CD4-positive, alpha-beta T cell treated with Interleukin-15 for 4 hours (primary cell): Measurements from ENCODE around the gene ZNF219.

ENCODE experiments used
- DNase-seq: peaks from one replicate; pipeline ENCODE4 v3.0.0-alpha.2; 2020; ENCODE audit warnings: low spot score

The ZNF219 gene

DNA sequence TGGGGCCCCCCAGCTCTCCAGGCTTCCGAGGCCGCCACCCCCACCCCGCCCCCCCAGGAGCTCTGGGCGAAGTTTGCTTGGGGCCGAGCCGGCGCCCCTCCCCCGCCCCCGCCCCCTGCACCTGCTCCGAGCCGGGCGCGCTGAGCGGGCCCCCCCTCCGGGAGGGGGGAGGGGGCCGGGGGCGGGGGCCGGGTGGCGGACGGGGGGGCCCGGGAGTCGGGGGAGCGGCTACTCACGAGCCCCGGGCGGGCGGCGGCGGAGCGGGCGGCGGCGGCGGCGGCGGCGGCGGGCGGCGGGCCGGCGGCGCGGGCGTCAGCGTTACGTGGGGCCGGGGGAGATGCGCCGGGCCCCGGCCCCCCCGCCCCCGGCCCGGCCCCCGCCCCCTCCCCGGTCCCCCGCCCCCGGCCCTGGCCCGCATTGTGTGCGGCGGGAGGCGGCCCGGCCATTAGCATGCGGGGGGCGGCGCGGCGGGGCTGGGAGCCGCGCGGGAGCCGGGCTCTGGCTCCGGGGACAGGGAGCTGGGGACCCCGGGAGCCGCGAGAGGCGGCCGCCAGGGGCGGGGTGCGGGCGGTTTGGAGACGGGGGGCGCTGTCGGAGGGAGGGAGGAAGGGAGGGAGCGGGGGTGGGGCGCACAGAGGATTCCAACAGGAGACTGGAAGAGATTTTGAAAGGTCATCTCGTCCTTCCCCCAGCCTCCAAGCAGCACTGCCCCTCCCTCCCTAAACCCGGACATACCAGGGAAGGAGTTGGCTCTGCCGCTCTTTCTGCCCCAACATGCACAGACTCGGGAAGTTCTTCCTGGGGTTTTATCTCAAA is at the start of gene ZNF219:
TSS of gene ZNF219 (minus strand) at position 580 of the 816 bp plus-strand sequence. CDS start 5,064 bp downstream, outside the sequence.
- DNase-seq, result no peak

DNA sequence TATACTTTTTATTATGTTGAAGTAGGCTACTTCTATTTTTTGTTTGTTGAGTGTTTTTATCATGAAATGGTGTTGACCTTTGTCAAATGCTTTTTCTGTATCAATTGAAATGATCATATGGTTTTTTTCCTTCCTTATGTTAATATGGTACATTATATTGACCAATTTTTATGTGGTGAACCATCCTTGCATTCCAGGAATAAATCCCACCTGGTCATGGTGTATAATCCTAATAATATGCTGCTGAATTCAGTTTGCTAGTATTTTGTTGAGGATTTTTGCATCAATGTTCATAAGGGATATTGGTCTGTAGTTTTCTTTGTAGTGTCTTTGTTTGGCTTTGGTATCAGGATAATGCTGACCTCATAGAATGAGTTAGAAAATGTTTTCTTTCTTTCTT is 47.0 kb upstream of the ZNF219 start:
- no peak for DNase-seq

- no peak for DNase-seq
Measured at GRCh38 chr14:21142357-21142756, 43.9 kb upstream of the ZNF219 start.

- DNase-seq, result peak; percentile 24
Measured at GRCh38 chr14:21136024-21136423, 37.6 kb upstream of the ZNF219 start.

DNA sequence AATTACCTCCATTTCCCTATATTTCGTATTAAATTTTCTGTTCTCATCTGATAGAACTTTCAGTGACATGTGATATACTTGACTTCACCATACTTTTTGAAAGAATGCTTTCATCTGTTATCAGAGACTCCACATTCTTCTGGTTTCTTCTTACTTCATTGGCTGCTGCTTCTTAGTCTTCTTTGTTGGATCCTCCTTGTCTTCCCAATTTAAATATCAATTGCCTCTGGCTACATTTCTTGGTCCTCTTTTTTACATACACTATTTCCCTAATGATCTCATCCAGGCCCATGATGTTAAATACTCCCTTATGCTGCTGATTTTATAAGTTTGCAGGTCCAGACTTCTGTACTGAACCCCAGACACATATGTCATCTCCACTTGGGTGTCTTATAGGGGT is 35.4 kb upstream of the ZNF219 start:
- DNase-seq, result no peak

DNA sequence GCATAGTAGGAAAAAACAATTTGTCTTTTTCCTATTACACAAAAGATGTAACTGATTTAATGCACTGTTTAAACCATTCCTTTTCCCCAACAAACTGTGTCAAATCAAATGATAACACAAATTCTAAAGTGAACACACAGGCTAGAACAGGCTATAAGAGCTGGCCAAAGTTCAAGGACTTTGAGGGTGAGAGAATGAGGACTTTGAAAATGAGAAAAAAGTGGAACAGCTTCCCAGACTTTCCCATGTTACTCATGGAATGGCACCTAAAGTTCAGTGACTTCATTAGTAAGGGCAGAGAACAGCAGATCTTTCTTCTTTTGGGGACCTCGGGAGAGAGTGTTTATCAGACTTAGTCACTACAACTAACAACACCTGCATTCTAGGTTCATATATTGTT is 25.0 kb upstream of the ZNF219 start:
- DNase-seq, result no peak

DNA sequence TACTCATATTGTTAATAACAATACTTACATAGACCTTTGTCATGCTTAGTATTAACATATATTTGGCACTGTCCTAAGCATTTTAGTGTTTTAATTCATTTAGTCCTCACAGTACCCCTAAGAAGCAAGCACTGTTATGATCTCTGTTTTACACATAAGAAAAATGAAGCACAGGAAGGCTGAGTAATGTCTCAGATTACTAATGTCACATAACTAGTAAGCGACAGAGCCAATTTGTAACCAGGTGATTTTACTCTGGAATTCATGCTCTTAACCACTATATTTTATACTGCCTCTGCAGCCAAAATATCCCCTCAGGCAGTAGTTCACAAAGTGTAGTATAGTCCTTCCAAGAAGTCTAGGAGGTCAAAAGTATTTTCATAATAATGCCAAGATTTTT is 22.7 kb upstream of the ZNF219 start:
- no peak for DNase-seq

GRCh38 chr14:21120686-21121085 is 22.2 kb upstream of the ZNF219 start:
- DNase-seq, result no peak

DNA sequence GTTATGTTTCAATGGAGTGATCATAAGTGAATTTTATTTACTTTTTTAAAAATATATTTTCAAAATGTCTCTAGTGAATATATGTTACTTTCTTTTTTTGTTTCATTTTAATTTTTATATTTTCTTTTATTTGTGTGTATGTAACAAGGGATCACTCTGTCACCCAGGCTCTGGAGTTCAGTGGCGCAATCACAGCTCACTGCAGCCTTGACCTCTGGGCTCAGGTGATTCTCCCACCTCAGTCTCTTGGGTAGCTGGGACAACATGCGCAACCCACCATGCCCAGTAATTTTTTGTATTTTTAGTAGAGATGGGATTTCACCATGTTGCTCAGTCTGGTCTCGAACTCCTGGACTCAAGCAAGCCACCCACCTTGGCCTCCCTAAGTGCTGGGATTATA is 20.5 kb upstream of the ZNF219 start:
- no peak for DNase-seq

DNA sequence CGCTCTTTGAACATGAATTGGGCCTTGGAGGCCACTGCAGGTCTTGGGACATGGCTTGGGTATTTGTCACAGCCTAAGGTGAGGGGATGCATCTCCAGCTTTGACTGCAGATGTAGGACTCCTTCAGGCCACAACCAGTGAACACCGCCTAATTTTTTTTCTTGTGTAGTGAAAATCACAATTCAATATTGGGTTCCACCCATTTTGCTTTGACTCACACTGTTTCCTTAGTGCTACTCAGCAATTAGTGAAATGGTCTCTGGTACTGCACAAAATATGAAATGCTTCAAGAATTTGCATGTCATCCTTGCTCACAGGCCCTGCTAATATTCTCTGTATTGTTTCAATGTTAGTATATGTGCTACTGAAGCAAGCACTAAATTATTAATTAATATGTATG is 14.9 kb upstream of the ZNF219 start:
- no peak for DNase-seq

GRCh38 chr14:21112255-21112654 is 13.8 kb upstream of the ZNF219 start:
- no peak for DNase-seq

DNA sequence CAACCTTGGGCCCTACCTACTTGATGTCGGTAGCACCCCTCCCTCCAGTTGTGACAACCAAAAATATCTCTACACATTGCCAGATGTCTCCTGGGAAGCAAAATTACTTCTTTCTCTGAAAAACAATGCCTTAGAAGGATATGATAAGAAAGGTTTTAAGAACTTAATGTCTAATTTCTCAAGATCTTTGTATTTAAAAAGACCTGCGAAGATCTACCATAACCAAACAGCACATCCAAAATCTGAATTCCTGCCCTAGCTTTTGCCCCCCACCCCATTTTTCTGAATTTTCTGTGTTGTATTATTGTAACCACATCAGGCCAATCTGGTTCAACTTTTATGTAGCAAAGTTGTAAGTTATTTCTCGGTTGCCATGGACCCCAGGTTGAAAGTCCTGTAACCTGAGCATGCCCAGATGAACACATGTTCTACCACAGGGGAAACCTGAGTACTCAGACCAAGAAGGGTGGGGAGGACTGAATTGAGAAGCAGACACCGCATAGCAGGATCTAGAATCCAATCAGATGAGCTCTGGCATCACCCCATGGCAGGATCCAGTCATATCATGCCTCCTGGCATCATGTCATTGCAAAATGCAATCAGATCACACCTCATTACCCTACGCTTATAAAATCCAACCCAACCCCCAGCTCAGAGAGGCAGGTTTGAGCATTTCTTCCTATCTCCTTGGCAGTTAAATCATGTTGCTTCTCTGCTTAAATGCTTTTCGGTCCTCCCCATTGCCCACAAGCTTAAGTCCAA is 11.1 kb upstream of the ZNF219 start:
- no peak for DNase-seq

DNA sequence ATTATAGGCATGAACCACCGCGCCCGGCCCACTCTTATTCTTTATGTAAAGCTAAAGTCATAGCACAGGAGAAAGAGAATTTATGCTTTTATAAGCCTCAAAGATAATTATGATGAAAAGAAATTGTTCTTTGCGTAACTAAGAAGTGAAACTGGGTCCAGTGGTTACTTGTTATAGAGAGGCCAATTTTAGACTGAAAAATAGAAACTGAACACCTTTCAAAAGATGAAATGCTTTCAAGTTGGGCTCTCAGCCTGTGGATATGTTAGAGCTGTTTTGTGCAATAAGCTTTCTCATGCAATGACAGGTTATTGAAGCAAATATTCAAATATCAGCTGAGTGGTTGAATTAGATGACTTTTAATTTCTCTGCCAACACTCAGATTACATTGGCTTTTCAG is 10.3 kb upstream of the ZNF219 start:
- no peak for DNase-seq

GRCh38 chr14:21107283-21107800 is 8.9 kb upstream of the ZNF219 start:
- DNase-seq, result no peak

DNA sequence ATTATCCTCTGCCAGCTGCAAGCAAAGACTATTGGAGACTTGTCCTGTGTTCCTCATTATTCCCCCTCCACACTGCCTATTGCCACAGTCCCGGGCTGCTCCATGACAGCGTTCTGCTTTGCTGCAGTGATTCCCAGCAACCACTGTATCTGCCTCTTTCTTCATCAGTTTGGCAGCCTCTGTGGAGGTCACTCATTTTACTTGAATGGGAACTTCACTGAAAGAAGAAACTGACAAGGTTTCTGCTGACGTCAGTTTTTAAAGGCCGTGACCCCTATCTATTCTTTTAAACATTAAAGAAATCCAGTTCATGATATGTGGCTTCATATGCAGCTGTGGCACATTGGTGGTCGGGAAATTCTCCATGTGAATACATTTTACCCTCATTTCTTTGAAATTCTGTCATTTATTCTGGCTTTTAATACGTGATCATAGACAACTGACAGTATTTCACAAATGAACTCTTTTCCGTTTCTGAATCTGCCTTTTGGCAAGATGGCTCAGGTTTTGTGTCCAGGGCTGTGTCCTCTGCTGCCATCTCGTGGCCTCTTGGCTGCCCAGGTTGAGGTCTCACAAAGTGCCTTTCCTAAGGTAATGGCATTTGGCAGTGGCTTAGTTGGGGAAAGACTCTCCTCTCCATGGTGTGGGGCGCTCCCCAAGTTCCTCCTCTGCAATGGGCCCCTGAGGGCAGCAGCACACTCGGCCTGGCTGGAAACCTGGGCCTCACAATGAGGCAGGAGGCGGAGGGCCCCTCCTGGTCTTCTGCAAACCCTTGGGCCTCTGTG is 8.2 kb upstream of the ZNF219 start:
- peak; percentile 83 for DNase-seq

DNA sequence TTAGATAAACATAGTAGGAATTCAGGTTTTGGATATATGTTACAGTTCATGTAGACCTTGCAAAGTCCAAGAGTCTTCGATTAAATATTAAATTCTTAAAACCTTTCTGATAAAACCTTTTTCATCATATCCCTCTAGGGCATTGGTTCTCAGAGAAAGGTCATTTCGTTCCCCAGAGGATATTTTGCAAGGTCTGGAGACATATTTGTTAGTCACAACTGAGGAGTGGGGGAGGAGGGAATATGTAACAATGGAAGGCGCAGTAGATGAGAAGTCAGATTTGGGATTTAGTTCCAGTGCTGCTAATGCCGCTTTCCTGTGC is 7.7 kb upstream of the ZNF219 start:
- DNase-seq, result no peak

DNA sequence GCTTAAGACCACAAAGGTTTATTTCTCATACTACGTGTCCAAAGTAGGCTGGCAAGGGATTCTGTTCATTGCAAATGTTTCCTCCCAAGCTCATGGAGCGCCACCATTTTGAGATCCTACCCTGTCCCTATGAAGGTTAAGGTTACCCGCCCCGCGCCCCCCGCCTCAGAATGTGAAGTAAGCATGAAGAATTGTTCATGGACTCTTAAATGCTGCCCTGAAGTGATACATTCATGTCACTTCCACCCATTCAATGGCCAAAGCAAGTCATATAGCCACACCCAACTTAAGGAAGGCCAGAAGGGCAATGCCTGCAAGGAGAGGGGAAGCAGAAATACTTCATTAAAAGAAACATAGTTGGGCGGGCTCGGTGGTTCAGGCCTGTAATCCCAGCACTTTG is 6.6 kb upstream of the ZNF219 start:
- no peak for DNase-seq

- peak; percentile 66 for DNase-seq
Measured at GRCh38 chr14:21104448-21105060, 6.1 kb upstream of the ZNF219 start.

DNA sequence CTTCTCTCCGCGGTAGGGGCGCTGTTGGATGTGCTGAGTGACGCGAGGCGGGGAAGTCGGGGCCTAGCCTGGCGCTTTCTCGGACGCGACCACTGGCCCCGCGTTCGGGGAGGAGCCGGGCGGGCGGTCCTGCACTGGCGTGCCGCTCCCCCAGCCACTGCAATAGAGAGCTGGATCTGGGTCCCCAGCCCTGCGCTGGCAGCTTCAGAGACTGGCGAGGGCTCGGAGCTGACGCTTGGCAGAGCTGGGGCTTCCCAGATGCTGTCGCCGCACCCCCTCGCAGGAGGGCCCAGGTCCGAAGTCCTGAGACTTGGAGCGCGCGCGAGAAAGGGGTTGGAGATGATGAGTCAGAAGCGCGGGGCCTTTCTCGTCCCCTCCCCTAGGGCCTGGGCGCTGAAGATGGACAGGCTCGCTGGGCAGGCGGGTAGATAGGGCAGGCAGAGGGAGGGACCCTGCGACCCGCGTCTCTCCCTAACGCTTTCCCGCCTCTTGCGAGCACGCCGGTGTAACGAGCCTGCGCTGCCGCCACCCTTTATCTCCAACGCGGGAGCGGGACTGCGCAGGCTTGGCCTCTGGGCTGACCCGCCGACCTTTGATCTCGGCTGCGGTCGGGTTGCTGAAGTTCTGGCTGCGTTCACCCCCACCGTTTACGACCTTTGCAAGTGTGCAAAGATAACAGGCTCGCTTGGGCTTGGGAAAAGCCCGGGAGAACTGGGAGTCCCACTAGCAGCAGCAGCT is 5.4 kb upstream of the ZNF219 start:
- peak; percentile 94 for DNase-seq

- no peak for DNase-seq
Measured at GRCh38 chr14:21103411-21103709, 4.9 kb upstream of the ZNF219 start.

DNA sequence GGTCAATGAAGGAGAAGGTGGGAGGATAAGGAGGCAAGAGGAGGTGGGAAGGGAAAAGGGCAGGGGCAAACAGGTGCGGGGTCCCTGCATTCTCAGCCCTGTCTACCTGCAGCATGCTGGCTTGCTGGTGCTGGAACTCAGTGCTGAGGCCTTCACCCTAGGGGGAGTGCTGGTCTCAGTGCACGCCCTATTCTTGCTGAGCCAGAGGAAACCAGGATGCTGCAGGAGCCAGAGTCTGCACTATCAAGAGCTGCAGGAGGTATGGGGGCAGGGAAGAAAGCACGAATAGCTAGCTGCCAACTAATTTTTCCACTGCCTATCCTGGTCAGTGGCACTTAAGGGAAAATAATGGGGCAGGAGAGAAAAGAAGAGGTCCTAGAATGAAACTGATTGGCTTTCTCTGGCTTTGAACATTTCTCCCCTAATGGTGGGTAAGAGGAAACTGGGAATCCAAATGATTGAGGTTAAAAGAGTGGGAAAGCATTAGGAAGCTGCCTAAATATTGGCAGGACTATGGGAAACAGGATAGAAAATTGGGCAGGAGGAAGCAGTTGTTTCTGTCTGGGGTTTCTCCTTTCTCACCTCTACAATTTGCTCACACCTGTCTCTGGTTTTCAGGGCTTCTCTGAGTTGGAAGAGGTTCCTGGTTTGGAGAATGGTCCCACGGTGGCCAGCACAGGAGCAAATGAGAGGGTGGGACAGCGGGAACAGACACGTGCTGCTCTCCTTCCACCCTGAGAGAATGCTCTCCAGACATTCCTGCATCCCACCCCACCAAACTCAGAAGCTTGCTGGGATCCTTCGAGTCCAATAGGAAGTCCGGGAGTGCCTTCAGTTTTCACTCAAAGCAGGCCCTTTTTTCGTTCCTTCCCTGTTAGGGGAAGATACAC is 4.3 kb upstream of the ZNF219 start:
- DNase-seq, result no peak
